Osteocyte (in vitro differentiated cells): Measurements from ENCODE around the gene GNPNAT1. TPM values are rescaled to one million over a fixed set of nuclear protein-coding genes. Genes with fewer than 3 reads are reported as not detected.

Experiments used
- DNase-seq: peaks from one replicate; pipeline ENCODE4 v3.0.0; 2021; ENCODE audit warnings: mixed read lengths; ENCODE audit not compliant: unreplicated experiment; ENCODE audit errors: extremely low spot score
- H3K27ac Mint-ChIP-seq: one replicate; pipeline ENCODE4 v1.8.0; 2021; ENCODE audit warnings: mild to moderate bottlenecking, mixed read lengths; ENCODE audit not compliant: unreplicated experiment
- H3K27me3 Mint-ChIP-seq: one replicate; pipeline ENCODE4 v1.8.0; 2021; ENCODE audit warnings: mixed read lengths; ENCODE audit not compliant: unreplicated experiment
- H3K36me3 Mint-ChIP-seq: one replicate; pipeline ENCODE4 v1.8.0; 2021; ENCODE audit warnings: mixed read lengths; ENCODE audit not compliant: unreplicated experiment
- H3K4me1 Mint-ChIP-seq: one replicate; pipeline ENCODE4 v1.8.0; 2021; ENCODE audit warnings: mixed read lengths; ENCODE audit not compliant: unreplicated experiment
- H3K4me3 Mint-ChIP-seq: one replicate; pipeline ENCODE4 v1.8.0; 2021; ENCODE audit warnings: mild to moderate bottlenecking, moderate library complexity, mixed read lengths; ENCODE audit not compliant: unreplicated experiment
- H3K9me3 Mint-ChIP-seq: one replicate; pipeline ENCODE4 v1.8.0; 2021; ENCODE audit warnings: mixed read lengths; ENCODE audit not compliant: unreplicated experiment
- CTCF ChIP-seq: fragments of 200-600 bp; sonication (generic); IDR thresholded peaks from 2 replicates; pipeline ENCODE4 v1.5.0; 2021; ENCODE audit warnings: antibody characterized with exemption, mild to moderate bottlenecking, moderate library complexity
- total RNA-seq: library from RNA; stranded (reverse); gene quantifications from 2 replicates; pipeline ENCODE4 v1.2.1, GENCODE V29; 2021

Gene GNPNAT1
- total RNA-seq, 1 donor from 2014 or later, result 26.7 TPM

- peaks cover 32% of the 10 kb centered on the region for H3K4me1 Mint-ChIP-seq
- H3K9me3 Mint-ChIP-seq, result no peaks in the 10 kb centered on the region
- peak overlapping the region; percentile 74 for H3K27ac Mint-ChIP-seq
- DNase-seq, result no peak
- H3K27me3 Mint-ChIP-seq, result no peaks in the 10 kb centered on the region
- no peak for TF ChIP-seq CTCF
- no peaks in the 10 kb centered on the region for H3K36me3 Mint-ChIP-seq
- no peak overlapping the region for H3K4me3 Mint-ChIP-seq
These were observed 33.7 kb upstream of the GNPNAT1 start for GRCh38 chr14:52825085-52825484.

- Mint-ChIP-seq H3K9me3 (no peaks in the 10 kb centered on the region), H3K36me3 (no peaks in the 10 kb centered on the region), H3K27me3 (no peaks in the 10 kb centered on the region), H3K4me1 (peaks cover 27% of the 10 kb centered on the region), H3K4me3 (peak overlapping the region; percentile 44), H3K27ac (peak overlapping the region; percentile 74)
- TF ChIP-seq CTCF, result no peak
- no peak for DNase-seq
These were observed 33.1 kb upstream of the GNPNAT1 start for GRCh38 chr14:52824462-52824861.

- Mint-ChIP-seq H3K36me3 (no peaks in the 10 kb centered on the region), H3K4me1 (peaks cover 18% of the 10 kb centered on the region), H3K4me3 (no peak overlapping the region), H3K9me3 (no peaks in the 10 kb centered on the region), H3K27ac (no peak overlapping the region), H3K27me3 (no peaks in the 10 kb centered on the region)
- TF ChIP-seq CTCF, result no peak
- peak; percentile 23 for DNase-seq
These were observed 30.4 kb upstream of the GNPNAT1 start for GRCh38 chr14:52821805-52822250.

- Mint-ChIP-seq H3K9me3 (no peaks in the 10 kb centered on the region), H3K4me1 (peaks cover 3% of the 10 kb centered on the region), H3K36me3 (no peaks in the 10 kb centered on the region), H3K27me3 (no peaks in the 10 kb centered on the region), H3K4me3 (no peak overlapping the region), H3K27ac (no peak overlapping the region)
- no peak for TF ChIP-seq CTCF
- DNase-seq, result no peak
These were observed 16.7 kb upstream of the GNPNAT1 start for GRCh38 chr14:52808101-52808500.

- Mint-ChIP-seq H3K27me3 (no peaks in the 10 kb centered on the region), H3K4me1 (peaks cover 21% of the 10 kb centered on the region), H3K4me3 (no peak overlapping the region), H3K9me3 (no peaks in the 10 kb centered on the region), H3K27ac (no peak overlapping the region), H3K36me3 (no peaks in the 10 kb centered on the region)
- no peak for DNase-seq
- TF ChIP-seq CTCF, result no peak
These were observed 14.7 kb upstream of the GNPNAT1 start for GRCh38 chr14:52806115-52806514.
